HuH-7 (cell line): ENCODE data around the gene GPHA2.
"Not testable (repeated sequence)": the region's sequence is repeated elsewhere in the genome, so short reads cannot be mapped to it uniquely, and the experiment has no call there.

ENCODE experiments used
- DNase-seq: peaks from one replicate; pipeline ENCODE4 v3.0.0; 2011; ENCODE audit warnings: low spot score

Gene GPHA2, protein sequence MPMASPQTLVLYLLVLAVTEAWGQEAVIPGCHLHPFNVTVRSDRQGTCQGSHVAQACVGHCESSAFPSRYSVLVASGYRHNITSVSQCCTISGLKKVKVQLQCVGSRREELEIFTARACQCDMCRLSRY

GRCh38 chr11:64935359-64936081 lies at the start of gene GPHA2:
GPHA2 (minus strand) TSS chr11:64935893; CDS start chr11:64935460, 433 bp downstream.
- no peak for DNase-seq

DNA sequence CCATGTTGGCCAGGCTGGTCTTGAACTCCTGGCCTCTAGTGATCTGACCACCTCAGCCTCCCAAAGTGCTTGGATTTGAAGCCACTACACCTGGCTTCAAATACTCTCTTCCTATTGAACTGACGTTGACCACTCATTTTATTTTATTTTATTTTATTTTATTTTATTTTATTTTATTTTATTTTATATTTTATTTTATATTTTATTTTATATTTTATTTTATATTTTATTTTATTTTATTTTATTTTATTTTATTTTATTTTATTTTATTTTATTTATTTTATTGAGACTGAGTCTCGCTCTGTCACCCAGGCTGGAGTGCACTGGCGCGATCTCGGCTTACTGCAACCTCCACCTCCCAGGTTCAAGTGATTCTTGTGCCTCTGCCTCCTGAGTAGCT lies 47.6 kb upstream of the GPHA2 start:
- DNase-seq: not testable (repeated sequence)

- DNase-seq: no peak
These were observed 41.0 kb upstream of the GPHA2 start for GRCh38 chr11:64976651-64977050.

DNA sequence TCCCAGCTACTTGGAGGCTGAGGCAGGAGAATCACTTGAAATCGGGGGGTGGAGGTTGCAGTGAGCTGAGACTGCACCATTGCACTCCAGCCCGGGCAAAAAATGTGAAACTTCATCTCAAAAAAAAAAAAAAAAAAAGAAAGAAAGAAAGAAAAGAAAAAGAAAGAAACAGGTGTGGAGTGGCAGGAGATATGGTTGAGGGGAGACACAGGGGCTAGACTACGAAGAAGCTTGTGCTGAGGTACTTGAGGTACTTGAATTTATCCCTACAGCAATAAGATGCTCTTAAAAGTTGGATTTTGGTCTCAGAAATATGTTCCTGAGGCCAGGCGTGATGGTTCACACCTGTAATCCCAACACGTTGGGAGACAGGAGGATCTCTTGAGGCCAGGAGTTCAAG lies 38.4 kb upstream of the GPHA2 start:
- no peak for DNase-seq

- no peak for DNase-seq
These were observed 35.9 kb upstream of the GPHA2 start, which contains the start of gene MAJIN for GRCh38 chr11:64971421-64972233. MAJIN (minus strand) TSS chr11:64972108; CDS start chr11:64959405, 12,703 bp downstream.

DNA sequence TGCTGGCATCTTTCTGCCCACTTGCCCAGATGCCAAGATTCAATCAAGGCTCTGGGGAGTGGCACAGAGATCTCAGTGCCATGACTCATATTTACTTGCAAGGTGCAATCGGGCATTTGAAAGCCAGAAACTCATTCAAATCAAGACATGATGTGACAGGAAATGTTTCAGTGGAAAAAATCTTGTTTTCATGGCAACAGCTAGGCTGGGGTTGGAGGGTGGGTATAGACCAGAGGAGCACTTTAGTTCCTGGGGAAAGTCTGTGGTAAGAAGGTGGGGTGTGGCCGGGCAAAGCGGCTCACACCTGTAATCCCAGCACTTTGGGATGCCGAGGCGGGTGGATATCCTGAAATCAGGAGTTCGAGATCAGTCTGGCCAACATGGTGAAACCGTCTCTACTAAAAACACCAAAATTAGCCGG lies 35.0 kb upstream of the GPHA2 start:
- DNase-seq: no peak

- DNase-seq: no peak
These were observed 33.5 kb upstream of the GPHA2 start for GRCh38 chr11:64969209-64969608.

GRCh38 chr11:64967375-64967774 lies 31.7 kb upstream of the GPHA2 start:
- no peak for DNase-seq

GRCh38 chr11:64963072-64963631 lies 27.5 kb upstream of the GPHA2 start:
- no peak for DNase-seq

DNA sequence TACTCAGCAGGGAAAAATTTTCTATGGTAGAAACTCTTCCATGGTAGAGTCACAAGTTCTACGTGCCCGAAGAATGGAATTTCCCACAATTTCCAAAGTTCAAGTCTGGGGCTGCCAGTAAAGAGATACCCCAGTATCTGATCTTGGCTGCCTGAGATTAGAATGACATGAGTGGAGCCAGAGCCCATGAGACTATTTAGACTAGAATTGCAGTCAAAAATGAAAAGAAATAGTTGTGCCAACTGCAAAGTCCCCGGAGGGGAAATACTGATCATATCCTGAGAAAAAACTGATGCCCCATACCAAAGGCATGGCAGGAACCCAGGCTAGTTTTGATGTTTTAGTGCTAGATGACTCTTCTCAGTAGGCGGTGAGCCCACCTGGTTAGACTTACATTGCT lies 25.0 kb upstream of the GPHA2 start:
- no peak for DNase-seq

GRCh38 chr11:64959498-64959897 lies 23.8 kb upstream of the GPHA2 start:
- no peak for DNase-seq

DNA sequence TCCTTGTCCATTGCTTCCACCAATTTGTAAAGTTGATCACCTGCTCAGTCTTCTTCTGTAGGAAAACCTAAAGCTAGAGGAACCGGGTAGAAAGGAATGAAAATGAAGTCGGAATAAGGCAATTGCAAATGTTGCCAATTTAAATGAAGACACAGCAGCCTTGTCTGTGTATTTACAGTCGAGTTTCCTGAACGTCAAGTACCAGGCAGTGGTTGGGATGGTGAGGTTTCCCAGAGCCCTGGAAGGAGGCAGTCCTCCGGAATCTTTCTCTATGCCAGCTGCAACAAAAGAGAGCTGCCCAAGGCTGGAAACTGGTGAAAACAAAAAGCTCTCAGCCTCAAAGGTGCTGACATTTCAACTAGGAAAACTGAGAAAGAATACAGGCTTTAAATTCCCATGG lies 18.5 kb upstream of the GPHA2 start:
- DNase-seq: no peak

DNA sequence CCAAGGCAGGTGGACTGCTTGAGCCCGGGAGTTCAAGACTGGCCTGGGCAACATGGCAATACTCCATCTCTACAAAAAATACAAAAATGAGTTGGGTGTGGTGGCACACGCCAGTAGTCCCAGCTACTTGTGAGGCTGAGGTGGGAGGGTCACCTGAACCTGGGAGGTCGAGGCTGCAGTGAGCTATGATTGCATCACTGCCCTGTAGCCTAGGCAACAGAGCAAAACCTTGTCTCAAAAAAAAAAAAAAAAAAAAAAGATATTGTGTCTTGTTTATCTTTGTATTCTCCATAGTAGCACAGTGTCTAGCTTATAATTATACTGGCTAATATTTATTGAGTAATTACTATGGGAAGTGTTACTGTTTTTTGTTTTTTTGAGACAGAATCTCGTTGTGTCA lies 15.8 kb upstream of the GPHA2 start:
- no peak for DNase-seq

DNA sequence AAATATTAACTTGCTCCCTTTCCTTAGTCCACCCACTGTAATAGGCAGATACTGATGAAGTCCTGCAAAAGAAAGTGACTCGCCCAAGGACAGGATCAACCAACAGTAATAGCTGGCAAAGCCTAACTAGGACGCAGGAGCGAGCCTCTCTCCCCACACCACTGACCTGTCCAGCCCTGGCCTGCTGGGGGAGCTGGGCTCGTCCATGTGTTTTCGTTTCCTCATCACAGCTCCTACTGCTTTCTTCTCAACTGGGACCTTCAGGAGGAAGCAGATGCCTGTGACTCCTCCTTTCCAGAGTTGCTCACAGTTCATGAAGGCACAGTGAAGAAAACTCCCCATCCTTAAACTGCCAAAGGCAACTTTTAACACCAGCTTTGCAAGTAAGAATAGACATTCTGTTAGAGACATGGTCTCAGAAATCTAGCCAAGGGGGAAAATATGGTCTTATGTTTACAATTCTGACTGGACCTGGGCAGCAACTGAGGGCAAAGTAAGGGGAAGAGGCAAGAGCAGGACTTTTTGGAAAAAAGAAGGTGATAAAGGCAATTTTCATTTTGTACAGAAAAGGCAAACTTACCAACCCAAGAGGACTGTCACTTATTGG lies 11.6 kb upstream of the GPHA2 start:
- no peak for DNase-seq

DNA sequence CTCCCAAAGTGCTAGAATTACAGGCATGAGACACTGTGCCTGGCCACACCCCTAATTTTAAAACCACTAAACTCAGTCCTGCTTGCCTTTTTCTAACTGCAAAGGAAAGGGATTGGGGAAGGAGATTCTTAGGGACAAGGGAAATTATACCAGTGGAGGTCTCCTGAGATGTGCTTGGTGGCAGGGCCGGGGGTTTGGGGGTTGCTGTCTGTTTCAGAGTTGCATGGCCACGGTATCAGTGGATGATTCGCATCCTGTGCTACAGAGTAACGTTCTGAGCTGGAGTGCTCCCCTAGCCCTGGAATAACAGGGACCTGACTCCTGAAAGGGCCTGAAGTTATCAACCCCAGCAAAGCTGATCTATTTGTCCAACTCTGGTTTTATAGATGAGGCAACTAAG lies 846 bp upstream of the GPHA2 start:
- DNase-seq: no peak

- peak; percentile 30 for DNase-seq
These were observed 873 bp downstream of the GPHA2 start for GRCh38 chr11:64934682-64935358.

GRCh38 chr11:64933935-64934681 lies 1.6 kb downstream of the GPHA2 start:
- no peak for DNase-seq

GRCh38 chr11:64933213-64933934 lies 2.3 kb downstream of the GPHA2 start:
- DNase-seq: no peak

GRCh38 chr11:64932324-64932723 lies 3.4 kb downstream of the GPHA2 start:
- DNase-seq: no peak

- DNase-seq: no peak
These were observed 4.4 kb downstream of the GPHA2 start for GRCh38 chr11:64931290-64931689.
